MM.1S (cell line): ENCODE data around the gene ZNF789.

Experiments
- CTCF ChIP-seq: fragments of 300-600 bp; sonication (generic); IDR thresholded peaks from 2 replicates; pipeline ENCODE4 v1.5.1; 2016; ENCODE audit warnings: antibody characterized with exemption, low read length, mixed read lengths
- EZH2 ChIP-seq: fragments of 300-600 bp; sonication (generic); optimal IDR thresholded peaks from 2 replicates; pipeline ENCODE3; 2017; ENCODE audit warnings: low read depth, mild to moderate bottlenecking, antibody characterized with exemption, low read length, mixed read lengths
- EZH2phosphoT487 ChIP-seq: fragments of 300-600 bp; sonication (generic); IDR thresholded peaks from 2 replicates; pipeline ENCODE4 v1.6.1; 2018; ENCODE audit warnings: antibody characterized with exemption, low read length

DNA sequence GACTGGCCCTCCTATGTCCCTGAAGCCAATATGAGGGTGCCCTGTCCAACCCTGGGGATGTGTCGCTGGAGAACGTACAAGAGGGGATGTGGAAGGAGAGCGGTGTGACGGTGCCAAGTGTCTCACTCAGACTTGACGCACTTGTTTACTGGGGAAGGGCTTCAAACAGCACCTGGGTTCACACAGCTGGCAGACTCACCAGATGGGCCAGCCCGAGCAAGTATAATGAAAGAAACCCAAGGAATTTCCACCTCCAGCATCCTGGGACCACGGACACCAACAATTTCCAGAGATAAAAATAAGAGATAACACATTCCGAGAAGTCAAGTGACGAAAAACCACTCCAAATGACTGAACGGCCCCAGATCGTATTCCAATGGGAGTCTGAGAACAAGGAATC lies 12.0 kb upstream of the ZNF789 start:
- TF ChIP-seq CTCF (no peak), EZH2 (no peak), EZH2phosphoT487 (no peak)
